Retinal pigment epithelial cell (primary cell): ENCODE measurements around the gene SYT2.
"Not testable (repeated sequence)": the region's sequence is repeated elsewhere in the genome, so short reads cannot be mapped to it uniquely, and the experiment has no call there.

Source experiments
- DNase-seq: peaks from one replicate; pipeline ENCODE4 v3.0.0-alpha.2; 2010; ENCODE audit warnings: low read depth
- H3K4me3 ChIP-seq: 2 replicates; pipeline ENCODE4 v1.5.1; 2011; ENCODE audit warnings: mild to moderate bottlenecking, low read length, control low read depth, moderate library complexity
- TF ChIP-seq, protein P1 (sequence below): conservative IDR thresholded peaks from 2 replicates; pipeline ENCODE4 v1.5.1; 2011; ENCODE audit warnings: low read depth, low read length, control low read depth, inconsistent platforms

The SYT2 gene

DNA sequence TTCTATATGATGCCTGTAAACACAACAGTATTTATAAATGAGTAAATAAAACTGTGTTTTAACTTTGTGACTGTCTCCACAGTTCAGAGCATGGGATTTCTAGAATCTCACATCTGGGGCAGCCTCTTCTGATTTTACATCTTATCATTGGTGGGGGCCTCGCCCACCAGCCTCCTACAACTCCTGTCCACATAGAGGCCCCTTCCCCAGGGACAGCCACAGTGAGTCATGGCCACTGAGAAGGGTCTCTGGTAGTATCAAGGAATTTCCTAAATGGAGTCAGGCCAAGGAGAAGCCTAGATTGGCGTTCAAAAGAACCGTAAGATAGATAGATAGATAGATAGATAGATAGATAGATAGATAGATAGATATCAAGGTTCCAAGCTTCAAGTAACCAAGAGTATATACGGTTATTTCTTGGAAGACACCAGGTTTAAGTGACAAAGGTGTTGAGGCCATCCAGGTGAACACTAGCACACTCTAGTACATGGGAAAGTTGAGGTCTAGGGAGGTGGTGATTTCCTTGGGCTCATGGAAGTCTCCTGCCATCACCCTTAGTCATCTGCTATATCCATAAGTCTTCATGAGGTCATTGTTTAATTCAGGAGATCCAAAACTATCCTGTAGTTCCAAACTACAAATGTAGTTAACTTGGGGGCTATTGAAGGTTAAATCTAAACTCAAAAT is 121.6 kb downstream of the SYT2 start:
- DNase-seq, result no peak
- TF ChIP-seq, protein P1, sequence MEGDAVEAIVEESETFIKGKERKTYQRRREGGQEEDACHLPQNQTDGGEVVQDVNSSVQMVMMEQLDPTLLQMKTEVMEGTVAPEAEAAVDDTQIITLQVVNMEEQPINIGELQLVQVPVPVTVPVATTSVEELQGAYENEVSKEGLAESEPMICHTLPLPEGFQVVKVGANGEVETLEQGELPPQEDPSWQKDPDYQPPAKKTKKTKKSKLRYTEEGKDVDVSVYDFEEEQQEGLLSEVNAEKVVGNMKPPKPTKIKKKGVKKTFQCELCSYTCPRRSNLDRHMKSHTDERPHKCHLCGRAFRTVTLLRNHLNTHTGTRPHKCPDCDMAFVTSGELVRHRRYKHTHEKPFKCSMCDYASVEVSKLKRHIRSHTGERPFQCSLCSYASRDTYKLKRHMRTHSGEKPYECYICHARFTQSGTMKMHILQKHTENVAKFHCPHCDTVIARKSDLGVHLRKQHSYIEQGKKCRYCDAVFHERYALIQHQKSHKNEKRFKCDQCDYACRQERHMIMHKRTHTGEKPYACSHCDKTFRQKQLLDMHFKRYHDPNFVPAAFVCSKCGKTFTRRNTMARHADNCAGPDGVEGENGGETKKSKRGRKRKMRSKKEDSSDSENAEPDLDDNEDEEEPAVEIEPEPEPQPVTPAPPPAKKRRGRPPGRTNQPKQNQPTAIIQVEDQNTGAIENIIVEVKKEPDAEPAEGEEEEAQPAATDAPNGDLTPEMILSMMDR, result no peak
- no peak overlapping the region for H3K4me3 ChIP-seq

DNA sequence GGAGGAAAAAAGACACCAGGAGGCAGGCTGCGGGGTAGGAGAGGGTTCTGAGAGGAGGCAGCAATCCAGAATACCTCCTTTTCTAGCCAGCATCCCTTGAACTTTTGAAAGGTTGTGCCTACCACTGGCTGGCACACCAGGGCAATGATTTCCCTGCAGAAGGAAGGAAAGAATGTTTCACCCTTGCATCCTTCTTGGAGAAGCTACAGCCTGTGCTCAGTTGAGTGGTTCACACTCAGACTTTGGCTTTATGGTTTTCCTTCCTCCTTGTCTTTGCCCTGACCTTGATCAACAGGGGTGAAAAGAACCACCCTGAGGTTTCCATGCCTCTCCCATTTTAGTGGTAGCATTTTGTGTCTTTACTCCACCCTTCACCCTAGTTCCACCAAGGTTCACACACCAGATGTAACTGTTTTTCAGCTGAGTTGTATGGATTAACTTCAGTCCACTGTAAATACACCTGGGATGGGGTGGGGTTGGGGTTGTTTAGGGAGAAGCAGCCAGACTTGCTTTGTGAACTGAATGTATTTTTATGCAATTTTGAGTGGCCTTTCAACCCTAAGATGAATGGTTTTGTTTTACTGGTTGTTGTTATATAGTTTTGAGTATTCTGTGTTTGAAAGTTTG is 122.3 kb downstream of the SYT2 start:
- H3K4me3 ChIP-seq, result no peak overlapping the region
- no peak for DNase-seq
- TF ChIP-seq, protein P1, result no peak

DNA sequence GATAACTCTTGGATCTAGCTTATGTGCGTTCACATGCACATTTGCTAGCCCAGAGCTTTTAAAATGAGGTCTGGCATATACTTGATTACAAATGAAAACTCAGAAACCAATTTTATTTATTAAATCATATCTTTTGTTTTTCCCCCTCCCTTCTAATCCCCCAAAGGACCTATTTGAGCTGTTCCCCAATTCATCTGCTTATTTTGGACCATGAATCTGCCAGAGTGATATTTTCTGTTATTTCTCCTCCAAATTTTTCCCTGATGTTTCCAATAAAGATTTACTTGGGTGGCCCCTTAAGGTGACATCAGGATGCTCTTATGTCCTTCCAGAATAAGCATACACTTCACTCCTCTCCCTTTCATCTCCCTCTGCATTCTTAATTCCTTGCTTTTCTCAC is 123.4 kb downstream of the SYT2 start:
- DNase-seq, result no peak
- TF ChIP-seq, protein P1, result no peak
- no peak overlapping the region for H3K4me3 ChIP-seq

DNA sequence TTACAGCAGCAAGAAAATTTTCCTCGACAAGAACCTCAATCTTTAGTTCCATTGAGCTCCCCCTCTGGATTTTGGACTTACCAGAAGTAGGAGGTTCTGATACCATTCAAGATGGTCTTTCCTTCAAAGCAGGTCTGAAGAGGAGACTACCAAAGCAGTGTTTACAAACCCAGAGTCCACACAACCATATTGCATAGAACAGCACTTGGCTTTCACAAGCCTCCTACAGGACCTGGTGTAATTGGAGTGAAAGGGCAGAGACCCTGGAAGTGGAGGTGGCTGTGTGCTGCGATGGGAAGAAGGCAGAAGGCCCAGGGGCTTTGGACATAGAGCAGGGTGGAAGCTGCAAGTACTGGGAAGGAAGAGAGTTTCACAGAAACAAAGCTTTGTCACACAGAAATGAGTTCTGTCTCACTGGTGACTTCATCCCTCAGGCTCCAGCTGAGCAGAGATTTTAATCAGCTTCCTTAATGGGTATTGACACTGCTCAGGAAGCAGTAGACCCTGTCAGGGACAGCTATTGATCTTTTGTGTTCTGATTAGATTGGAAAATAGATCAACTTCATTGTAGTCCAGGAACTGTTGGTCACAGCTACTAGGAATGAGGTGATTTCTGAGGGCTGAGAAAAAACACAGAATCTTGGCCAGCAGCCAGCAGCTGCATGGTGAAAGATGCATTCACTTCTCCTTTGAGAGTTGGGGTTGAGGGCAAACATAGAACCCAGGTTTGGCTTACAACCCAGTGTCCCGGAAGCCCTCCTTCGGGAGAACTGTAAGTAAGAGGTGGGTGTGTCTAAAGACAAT is 124.0 kb downstream of the SYT2 start:
- no peak for DNase-seq
- H3K4me3 ChIP-seq, result no peak overlapping the region
- TF ChIP-seq, protein P1, result no peak

DNA sequence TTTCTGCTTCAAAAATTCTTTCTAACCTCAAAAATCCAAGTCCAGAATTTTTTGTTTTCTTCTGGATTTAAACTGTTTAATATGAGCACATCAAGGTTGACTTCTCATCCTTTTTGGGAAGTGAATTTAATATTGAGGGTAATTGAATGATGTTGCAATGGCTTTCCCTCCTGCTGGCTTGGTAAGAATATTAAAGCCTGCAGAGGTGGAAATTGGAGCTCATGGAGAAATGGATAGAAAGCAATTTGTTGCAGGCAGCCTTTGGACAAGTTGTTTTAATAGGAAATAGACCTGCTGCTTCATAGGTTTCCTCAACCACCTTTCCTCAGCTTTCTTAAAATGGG is 124.7 kb downstream of the SYT2 start:
- TF ChIP-seq, protein P1, result no peak
- no peak overlapping the region for H3K4me3 ChIP-seq
- DNase-seq, result no peak

DNA sequence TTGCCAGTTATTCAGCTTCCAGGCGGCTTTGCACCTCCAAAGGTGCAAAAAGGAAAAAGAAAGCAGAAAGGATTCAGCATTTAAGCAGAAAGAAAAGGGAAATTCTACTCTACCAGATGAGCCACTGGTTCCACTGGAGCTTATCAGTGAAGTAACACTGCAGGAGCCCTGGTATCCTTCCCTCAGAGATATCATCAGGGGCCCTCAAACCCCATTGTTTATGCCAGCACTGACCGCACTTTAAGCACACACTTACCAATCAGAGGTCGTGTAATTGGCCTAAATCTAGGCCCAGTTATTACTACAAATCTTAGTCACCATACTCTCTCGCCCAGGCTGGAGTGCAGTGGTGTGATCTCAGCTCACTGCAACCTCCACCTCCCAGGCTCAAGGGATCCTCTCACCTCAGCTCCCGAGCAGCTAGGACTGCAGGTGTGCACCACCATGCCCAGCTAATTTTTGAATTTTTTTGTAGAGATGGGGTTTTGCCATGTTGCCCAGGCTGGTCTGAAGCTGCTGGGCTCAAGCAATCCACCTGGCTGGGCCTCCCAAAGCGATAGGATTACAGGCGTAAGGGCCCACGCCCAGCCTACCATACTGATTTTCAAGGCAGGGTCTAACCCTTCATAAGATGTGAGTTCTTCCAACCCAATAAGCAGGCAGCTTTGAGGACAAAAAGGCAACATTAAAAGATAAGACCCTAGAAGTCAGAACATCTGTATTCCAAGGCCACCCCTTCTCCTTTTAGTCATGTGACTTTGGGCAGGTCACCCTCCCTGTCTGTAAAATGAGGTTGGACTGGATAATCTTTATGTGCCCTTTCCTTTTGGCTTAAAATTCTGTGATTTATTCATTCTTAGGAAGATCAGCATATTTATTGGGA is 125.3 kb downstream of the SYT2 start:
- no peak for DNase-seq
- TF ChIP-seq, protein P1, result no peak
- no peak overlapping the region for H3K4me3 ChIP-seq

DNA sequence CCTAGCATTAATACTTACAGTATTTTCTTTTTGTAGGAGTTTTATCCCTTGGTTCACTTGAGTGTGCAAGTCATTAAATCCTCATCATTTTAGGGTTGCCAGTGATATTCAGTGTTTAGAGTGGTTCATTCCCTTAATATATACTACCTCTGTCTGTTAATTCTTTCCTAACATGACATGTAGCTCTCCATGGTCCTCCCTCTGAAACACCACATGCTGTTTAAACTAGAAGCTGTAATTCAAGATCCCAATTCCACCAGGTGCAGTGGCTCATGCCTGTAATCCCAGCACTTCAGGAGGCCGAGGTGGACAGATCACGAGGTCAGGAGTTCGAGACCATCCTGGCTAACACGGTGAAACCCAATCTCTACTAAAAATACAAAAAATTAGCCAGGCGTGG is 127.9 kb downstream of the SYT2 start:
- not testable (repeated sequence) for DNase-seq, H3K4me3 ChIP-seq
